RPMI8226 (cell line): ENCODE results near the gene OPN3.

Source experiments
- DNase-seq: peaks from one replicate; pipeline ENCODE4 v3.0.0-alpha.2; 2015

Gene OPN3

DNA sequence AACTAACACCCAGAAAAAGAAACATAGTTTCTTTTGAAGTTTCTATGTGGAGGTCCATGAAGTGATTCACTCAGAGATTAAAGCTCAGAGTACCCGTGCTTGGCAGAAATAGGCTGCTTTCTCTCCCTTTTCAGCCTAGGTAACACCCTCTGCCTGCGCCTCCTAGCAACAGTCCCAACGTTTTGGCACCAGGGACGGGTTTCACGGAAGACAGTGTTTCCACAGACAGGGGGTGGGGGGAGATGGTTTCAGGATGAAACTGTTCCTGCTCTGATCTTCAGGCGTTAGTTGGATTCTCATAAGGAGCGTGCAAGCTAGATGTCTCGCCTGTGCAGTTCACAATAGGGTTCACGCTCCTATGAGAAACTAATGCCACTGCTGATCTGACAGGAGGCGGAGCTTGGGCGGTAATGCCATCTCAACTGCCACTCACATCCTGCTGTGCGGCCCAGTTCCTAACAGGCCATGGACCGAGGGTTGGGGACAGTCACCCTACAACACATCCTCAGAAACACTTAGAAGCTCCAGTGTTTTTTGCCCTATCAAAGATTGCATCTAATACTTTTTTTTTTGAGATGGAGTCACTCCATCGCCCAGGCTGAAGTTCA lies 53.2 kb downstream of the OPN3 start:
- DNase-seq = no peak

DNA sequence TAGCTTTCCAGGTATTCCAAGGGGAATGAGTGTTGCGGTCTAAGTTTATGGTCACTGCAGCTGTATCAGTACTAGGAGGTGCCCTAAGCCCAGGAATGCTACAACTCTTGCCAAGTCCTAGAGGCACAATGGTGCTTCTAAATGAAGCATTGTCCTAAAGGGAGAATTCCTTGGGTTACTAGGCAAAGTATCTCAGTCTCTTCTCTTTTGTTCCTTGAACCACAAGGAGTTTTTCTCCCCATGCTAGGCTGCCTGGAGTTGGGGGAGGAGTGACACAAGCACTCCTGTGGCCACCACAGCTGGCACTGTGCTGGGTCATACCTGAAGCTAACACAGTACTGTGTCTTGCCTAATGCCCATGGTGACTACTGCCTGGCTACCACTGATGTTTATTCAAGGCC lies 57.2 kb downstream of the OPN3 start:
- no peak for DNase-seq

DNA sequence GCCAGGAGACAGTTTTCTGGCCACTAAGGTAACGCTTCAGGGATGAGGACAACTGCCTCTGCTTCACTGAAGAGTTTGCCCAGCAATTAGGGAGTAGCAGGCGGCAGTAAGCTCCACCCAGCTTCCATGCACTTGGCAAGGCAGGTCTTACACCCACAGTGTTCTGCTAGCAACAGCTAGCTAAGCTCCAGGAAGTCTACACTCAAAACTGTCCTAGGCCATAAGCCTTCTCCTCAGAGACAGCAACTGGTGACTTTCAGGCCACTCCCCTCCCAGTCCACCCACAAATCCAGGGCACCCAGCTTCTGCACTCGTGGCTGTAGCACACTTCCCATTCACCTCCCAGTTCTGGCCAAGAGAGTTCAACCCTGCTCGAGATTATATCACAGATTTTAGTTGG lies 60.7 kb downstream of the OPN3 start:
- no peak for DNase-seq

DNA sequence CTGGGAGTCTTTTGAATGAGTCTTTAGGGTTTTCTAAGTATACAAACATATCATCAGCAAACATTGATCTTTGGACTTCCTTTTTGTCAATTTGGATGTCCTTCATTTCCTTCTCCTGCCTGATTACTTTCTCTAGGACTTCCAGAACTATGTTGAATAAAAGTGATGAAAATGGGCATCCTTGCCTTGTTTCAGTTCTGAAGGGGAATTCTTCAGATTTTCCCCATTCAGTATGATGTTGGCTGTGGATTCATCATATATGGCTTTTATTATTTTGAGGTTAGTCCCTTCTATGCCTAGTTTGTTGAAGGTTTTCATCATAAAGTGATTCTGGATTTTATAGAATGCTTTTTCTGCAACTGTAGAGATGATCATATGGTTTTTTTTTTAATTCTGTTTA lies 66.0 kb downstream of the OPN3 start:
- no peak for DNase-seq

DNA sequence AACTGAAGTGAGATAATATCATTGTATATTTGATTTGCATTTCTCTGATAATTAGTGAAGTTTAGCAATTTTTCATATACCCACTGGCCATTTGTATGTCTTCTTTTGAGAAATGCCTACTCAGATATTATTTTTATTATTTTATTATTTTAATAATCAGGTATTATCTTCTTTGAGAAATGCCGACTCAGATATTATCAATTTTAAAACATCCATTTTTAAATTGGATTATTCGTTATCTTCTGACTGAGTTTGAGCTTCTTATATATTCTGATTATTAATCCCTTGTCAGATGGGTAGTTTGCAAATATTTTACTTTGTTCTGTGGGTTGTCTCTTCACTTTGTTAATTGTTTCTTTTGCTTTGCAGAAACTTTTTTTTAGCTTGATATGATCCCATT lies 70.3 kb downstream of the OPN3 start:
- DNase-seq = no peak

DNA sequence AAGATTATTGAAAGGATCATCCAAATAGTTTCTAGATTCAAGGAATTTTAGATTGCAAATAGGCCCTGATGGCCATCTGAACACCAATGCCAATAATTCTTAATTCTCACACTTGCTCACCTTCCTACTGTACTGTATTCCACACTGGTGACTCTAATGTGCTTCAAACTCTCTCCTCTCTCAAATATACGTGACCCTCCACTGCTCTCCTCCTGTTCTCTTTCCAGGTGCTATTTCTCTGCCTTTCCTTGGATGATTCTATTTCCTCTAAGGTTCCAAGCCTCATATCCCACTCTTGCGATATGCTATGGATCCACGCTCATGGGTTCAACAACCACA lies 79.4 kb downstream of the OPN3 start:
- no peak for DNase-seq

DNA sequence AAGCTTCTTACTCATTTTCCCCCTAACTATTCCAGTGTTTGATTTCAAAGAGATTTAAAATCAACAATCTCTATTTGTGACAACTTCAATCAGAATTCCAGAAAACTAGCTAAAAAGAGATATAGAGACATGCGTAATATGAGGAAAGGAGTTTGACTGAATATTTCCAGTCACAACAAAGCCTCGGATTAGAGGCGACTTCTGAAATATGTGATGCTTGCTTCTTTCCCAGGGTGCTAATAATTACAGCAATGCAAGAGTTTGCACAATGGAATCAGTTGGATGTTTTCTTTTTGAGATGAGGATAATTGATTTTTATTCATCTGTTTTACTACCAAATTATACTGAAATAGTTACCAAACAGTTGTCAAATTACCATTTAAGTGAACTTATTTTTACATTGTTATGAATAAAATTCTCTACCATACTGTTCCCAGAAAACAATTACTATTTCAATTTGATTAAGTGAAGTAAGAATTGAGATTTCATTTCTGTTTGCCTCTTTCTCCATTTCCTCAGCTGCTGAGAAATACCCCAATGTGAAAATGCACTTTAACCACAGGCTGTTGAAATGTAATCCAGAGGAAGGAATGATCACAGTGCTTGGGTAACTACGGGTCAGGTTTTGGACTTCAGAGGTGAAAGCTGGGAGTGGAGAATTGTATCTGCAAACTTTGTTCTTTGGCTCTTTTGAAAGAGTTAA lies 79.9 kb downstream of the OPN3 start:
- no peak for DNase-seq

DNA sequence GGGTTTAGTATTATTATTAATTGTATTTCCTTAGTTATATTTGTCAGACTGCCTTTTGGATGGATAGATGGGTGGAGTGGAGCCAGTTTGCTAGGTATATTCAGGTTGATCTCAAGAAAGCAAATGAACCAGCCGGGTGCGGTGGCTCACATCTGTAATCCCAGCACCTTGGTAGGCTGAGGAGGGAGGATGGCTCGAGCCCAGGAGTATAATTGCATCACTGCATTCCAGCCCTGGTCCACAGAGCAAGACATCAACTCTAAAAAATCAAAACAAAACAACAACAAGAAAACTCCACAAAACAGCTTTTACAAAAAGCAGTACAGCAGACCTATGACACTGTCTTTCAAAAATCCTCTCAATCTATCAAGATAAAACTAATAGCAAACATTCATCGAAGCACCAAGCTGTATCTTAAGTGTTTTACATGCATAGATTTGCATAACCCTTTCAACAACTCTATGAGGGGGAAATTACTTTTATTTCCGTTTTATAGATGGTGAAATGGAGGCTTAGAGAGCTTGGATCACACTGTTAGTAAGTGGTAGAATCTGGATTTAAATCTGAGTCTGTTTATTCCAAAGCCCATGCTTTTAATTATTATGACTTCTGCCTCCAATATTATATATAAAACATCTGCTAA lies 82.5 kb downstream of the OPN3 start:
- DNase-seq = no peak

DNA sequence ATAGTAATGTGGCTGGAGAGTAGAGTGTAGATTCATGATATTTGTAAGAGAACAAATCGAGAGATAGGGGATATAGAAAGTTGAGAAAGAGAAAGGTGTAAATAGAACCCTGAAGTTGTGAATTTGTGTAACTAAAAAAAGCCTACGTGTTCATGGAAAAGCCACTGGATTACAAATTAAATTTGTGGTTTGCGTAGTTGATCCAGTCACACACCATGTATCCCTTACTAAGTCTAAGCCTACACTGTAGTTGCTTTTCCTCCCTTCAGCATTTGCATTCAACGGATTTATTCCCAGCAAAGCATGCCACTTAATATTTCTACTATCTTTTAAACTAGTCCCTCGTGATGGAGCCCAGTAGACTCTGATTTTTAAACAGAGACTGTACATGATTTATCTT lies 83.1 kb downstream of the OPN3 start:
- no peak for DNase-seq

DNA sequence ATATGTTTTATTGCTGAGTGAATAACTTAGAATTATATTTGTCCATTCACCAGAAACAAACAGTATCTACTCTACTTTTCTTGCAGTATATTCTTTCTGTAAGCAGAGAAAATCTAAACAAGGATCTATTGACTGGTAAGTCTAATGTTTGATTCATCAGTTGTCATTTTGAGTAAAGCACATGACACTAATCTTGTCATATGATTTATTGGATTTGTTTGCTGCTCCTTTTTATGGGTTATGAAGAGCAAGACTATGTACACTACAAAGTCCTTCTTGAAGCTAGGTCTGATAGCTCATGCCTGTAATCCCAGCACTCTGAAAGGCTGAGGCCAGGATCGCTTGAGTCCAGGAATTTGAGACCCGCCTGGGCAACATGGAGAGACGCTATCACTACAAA lies 84.6 kb downstream of the OPN3 start:
- DNase-seq = no peak

DNA sequence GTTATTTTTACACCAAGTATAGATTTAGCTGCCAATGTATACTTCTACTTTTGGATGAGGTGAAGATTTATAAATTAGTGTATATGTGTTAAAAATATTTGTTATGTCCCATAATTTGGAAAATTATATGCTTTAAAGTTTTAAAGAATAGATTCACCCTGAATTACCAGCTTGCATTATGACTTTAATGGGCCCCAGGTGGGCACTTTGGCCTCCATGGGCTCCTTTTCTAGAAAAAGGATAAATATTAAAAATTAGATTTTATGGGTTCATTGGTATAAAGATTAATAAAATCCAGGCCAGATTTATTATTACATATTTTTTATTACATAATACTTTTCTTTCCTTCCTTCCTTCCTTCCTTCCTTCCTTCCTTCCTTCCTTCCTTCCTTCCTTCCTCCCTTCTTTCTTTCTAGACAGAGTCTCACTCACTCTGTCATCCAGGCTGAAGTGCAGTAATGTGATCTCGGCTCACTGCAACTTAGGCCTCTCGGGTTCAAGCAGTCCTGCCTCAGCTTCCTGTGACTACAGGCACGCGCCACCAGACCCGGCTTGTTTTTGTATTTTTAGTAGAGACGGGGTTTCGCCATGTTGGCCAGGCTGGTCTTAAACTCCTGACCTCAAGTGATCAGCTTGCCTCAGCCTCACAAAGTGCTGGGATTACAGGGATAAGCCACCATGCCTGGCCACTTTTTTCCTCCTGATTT lies 86.1 kb downstream of the OPN3 start:
- no peak for DNase-seq

DNA sequence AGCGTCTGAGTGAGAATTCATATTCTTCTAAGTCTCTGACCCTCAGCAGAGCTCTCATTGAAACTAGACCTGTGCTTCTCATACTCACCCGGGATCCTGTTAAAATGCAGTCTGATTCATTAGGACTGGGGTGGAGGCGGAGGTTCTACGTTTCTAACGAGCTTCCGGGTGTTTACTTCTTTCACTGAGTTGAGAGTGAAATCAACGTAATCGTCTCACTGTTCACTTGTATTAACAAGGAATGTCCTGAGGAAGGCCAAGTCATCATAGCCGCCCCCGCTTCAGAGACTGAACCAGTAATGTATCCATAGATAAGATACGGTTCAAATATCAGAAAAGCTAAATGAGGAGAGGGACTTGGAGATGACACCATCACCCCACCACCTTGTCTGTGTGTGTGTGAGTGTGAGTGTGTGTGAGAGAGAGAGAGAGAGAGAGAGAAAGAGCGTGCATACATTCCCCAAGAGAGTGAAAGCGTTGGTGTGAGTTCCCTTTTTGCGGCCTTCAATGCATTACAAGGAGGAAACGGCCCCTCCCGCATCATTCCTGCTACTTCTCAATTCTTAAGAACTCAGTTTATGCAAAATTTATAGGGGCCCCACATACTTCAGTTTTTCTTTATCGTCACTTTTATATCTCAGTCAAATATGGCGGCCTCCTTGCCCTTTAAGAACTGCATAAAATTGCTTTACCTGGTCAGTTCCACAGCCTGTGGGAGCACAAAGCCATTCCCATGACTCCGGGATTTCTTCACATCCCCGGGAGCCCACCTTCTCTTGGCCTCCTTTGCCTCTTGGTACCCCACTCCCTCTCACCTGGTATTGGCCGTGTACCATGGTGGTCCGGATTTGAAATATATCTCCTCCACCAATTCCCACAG lies 88.2 kb downstream of the OPN3 start:
- DNase-seq = no peak

DNA sequence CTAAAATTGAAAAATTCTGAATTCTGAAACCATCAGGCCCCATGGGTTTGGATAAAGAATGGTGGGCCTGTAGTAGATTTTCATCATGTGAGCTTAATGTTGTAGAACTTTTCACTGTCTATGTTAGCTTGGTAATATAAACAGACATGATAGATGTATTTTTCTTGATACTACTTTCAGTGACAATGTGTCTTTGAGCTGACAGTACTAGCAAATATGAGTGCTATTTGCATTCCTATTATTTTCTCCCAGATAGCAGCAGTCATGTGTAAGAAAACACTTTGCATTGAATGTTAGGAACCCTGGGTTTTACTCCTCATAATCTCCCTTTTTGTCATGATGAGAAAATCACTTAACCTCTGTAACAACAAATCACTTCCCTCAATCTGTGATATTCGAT lies 89.9 kb downstream of the OPN3 start:
- DNase-seq = no peak

DNA sequence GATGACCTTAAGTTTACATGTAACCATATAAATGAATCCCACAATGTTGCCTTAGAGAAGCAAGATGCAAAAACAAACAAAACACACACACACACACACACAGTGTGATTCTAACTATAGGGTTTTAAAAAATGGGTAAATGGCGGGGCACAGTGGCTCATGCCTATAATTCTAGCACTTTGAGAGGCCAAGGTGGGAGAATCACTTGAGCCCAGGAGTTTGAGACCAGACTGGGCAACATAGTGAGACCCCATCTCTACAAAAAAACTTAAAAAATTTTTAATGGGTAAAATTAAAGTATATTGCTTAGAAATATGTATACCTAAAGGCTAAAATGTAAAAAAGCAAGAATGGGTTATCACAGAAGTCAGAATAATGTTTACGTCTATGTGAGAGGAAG lies 92.2 kb downstream of the OPN3 start:
- DNase-seq = no peak
